Upper lobe of left lung (tissue), 4 donors: Measurements from ENCODE around the gene PGPEP1.

Experiments
- EP300 ChIP-seq, 4 donors: sonication (generic); formaldehyde crosslinking; IDR thresholded peaks; one replicate each; pipeline ENCODE4 v1.5.1; 2017; ENCODE audit warnings: antibody characterized with exemption in 4 of 4, control low read depth in 2 of 4
- POLR2A ChIP-seq, 4 donors: fragments of 450-650 bp; IDR thresholded peaks; one replicate each; pipeline ENCODE4 v1.5.1; 2016 to 2017; ENCODE audit warnings: antibody characterized with exemption in 4 of 4, mild to moderate bottlenecking in 2 of 4
- POLR2AphosphoS5 ChIP-seq, 2 donors: sonication (generic); formaldehyde crosslinking; IDR thresholded peaks; one replicate each; pipeline ENCODE4 v1.5.1; 2017; ENCODE audit warnings: antibody characterized with exemption in 2 of 2
- TF ChIP-seq, protein P1 (sequence below), 6 experiments: fragments of 450-650 bp in 4 of 6; fragments of 200-600 bp in 2 of 6; sonication (generic) in 2 of 6; IDR thresholded peaks; one replicate each; pipeline ENCODE4 v1.5.1; 2016 to 2019; ENCODE audit warnings: antibody characterized with exemption in 6 of 6

DNA sequence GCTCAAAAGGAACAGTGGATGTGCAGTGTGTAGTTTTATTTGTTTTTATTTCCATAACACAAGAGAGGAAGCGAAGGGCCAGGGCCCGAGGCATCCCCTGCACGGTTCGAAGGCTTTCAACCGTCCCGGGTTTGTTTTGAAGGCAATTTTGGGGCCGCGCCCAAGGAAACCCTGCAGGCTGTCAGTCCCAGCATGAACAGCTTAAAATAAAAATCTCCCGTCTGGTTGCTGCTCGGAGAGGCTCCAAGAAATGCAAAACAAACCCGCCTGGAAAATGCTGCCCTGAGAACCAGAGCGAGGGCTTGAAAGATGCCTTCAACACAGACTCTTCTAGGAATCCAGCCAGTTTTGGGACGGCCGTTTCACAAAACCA, 33.5 kb upstream of the PGPEP1 start:
- TF ChIP-seq, protein P1, sequence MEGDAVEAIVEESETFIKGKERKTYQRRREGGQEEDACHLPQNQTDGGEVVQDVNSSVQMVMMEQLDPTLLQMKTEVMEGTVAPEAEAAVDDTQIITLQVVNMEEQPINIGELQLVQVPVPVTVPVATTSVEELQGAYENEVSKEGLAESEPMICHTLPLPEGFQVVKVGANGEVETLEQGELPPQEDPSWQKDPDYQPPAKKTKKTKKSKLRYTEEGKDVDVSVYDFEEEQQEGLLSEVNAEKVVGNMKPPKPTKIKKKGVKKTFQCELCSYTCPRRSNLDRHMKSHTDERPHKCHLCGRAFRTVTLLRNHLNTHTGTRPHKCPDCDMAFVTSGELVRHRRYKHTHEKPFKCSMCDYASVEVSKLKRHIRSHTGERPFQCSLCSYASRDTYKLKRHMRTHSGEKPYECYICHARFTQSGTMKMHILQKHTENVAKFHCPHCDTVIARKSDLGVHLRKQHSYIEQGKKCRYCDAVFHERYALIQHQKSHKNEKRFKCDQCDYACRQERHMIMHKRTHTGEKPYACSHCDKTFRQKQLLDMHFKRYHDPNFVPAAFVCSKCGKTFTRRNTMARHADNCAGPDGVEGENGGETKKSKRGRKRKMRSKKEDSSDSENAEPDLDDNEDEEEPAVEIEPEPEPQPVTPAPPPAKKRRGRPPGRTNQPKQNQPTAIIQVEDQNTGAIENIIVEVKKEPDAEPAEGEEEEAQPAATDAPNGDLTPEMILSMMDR (IDR thresholded peaks at IDR 0.05) = no peak
- no peak for TF ChIP-seq POLR2A (IDR thresholded peaks at IDR 0.05)
- TF ChIP-seq POLR2AphosphoS5 (IDR thresholded peaks at IDR 0.05) = no peak
- no peak for TF ChIP-seq EP300 (IDR thresholded peaks at IDR 0.05)
